ENCODE measurements around the gene PER3. TPM values are rescaled to one million over a fixed set of nuclear protein-coding genes. Genes with fewer than 3 reads are reported as not detected.

Gene PER3
- total RNA-seq, 1 experiment from 2014 or later = 9.0 TPM

DNA sequence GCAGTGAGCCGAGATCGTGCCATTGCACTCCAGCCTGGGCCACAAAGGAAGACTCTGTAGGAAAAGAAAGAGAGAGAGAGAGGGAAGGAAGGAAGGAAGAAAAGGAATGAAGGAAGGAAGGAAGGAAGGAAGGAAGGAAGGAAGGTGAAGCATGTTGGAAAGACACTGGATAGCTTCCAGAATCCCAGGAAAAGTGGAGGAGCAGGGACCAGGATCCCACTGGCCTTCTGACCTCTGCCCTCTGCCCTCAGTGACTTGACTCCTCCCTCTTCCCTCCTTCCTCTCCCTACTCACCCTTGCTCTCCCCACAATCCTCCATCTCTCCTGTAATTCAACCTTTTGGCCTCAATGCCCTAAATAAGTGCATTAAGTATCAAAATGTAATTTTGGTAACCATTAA is 72.9 kb downstream of the PER3 start:
- H2BK20ac ChIP-seq (ENCODE audit: low read depth, low read length, poor library complexity, severe bottlenecking) = no peak overlapping the region
- TF ChIP-seq, protein P1, sequence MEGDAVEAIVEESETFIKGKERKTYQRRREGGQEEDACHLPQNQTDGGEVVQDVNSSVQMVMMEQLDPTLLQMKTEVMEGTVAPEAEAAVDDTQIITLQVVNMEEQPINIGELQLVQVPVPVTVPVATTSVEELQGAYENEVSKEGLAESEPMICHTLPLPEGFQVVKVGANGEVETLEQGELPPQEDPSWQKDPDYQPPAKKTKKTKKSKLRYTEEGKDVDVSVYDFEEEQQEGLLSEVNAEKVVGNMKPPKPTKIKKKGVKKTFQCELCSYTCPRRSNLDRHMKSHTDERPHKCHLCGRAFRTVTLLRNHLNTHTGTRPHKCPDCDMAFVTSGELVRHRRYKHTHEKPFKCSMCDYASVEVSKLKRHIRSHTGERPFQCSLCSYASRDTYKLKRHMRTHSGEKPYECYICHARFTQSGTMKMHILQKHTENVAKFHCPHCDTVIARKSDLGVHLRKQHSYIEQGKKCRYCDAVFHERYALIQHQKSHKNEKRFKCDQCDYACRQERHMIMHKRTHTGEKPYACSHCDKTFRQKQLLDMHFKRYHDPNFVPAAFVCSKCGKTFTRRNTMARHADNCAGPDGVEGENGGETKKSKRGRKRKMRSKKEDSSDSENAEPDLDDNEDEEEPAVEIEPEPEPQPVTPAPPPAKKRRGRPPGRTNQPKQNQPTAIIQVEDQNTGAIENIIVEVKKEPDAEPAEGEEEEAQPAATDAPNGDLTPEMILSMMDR (conservative IDR thresholded peaks at IDR 0.05) = no peak
- Mint-ChIP-seq H3K27ac (no peak overlapping the region), H3K9me3 (no peaks in the 10 kb centered on the region), H3K4me1 (peaks cover 14 to 16% of the 10 kb centered on the region in 2 experiments), H3K4me3 (no peak overlapping the region), H3K36me3 (ENCODE audit: insufficient read depth in 1 of 3, low read depth in 3 of 3) (no peaks in the 10 kb centered on the region), H3K27me3 (ENCODE audit: low read depth) (no peaks in the 10 kb centered on the region; the same call in 1 of the 2 replicates)
- no peak overlapping the region for H3K14ac ChIP-seq (ENCODE audit: insufficient read depth, low read length)
- no peak overlapping the region for H3K23ac ChIP-seq (ENCODE audit: insufficient read length, low read depth, low read length)
- no peak overlapping the region for H2AK5ac ChIP-seq (ENCODE audit: insufficient read length, low read length)
- no peak overlapping the region for H3K27ac ChIP-seq (ENCODE audit: insufficient read length, low read depth, low read length)
- no peak for DNase-seq
- WGBS (ENCODE audit: extremely low coverage, insufficient read length, low lambda C conversion rate) = no CpG with 5 or more reads among the region's 2 CpGs
- H3K4ac ChIP-seq (ENCODE audit: low read depth, low read length) = no peak overlapping the region
- H3K4me2 ChIP-seq (ENCODE audit: insufficient read depth, insufficient read length, low read length) = no peak overlapping the region
- H4K20me1 ChIP-seq (ENCODE audit: control insufficient read depth, insufficient read depth, insufficient read length) = no peaks in the 10 kb centered on the region
- no peak overlapping the region for H4K8ac ChIP-seq (replicated peaks; ENCODE audit: insufficient read length, low read depth, low read length)
- H2AFZ ChIP-seq (ENCODE audit: low read length) = no peak overlapping the region
- no peaks in the 10 kb centered on the region for H3K4me1 ChIP-seq (ENCODE audit: insufficient read depth, low read length)
- H2BK12ac ChIP-seq (ENCODE audit: insufficient read length, low read depth, low read length) = no peak overlapping the region
- H3T11ph ChIP-seq (ENCODE audit: low read length) = no peak overlapping the region
- no peak overlapping the region for H2BK5ac ChIP-seq (ENCODE audit: insufficient read length, low read length)
- no peaks in the 10 kb centered on the region for H3K9me3 ChIP-seq (ENCODE audit: control insufficient read depth, low read depth, low read length)
- no peak overlapping the region for H3K56ac ChIP-seq (ENCODE audit: insufficient read length, low read depth, low read length)
- H4K5ac ChIP-seq (ENCODE audit: insufficient read length, low read depth, low read length) = no peak overlapping the region
- no peak overlapping the region for H2BK15ac ChIP-seq (ENCODE audit: low read depth, low read length)
- H3K79me1 ChIP-seq (ENCODE audit: insufficient read depth, low read depth, low read length, poor library complexity, severe bottlenecking) = no peaks in the 10 kb centered on the region
- H3K9ac ChIP-seq (ENCODE audit: extremely low read depth, insufficient read length, low read length) = no peak overlapping the region
- H3K79me2 ChIP-seq (ENCODE audit: insufficient read depth, low read length) = no peaks in the 10 kb centered on the region
- H4K91ac ChIP-seq (ENCODE audit: insufficient read length, low read depth, low read length) = no peak overlapping the region
- no peaks in the 10 kb centered on the region for H3K27me3 ChIP-seq (ENCODE audit: insufficient read depth, low read length)
- no peak overlapping the region for H2BK120ac ChIP-seq (ENCODE audit: low read depth, low read length, poor library complexity, severe bottlenecking)
- no peak overlapping the region for H3K18ac ChIP-seq (ENCODE audit: insufficient read length, low read depth, low read length)
- H3K23me2 ChIP-seq (ENCODE audit: insufficient read length, low read depth, low read length, poor library complexity, severe bottlenecking) = no peaks in the 10 kb centered on the region

Measured in H9 (cell line).